ENCODE results near the gene LIX1L. TPM values are rescaled to one million over a fixed set of nuclear protein-coding genes. Genes with fewer than 3 reads are reported as not detected.

LIX1L gene
- total and polyA plus RNA-seq, 2 of the 13 experiments (the other 11 are each of a cell fraction or from before 2014, with no cell fraction given) = 8.1 to 24.9 TPM

DNA sequence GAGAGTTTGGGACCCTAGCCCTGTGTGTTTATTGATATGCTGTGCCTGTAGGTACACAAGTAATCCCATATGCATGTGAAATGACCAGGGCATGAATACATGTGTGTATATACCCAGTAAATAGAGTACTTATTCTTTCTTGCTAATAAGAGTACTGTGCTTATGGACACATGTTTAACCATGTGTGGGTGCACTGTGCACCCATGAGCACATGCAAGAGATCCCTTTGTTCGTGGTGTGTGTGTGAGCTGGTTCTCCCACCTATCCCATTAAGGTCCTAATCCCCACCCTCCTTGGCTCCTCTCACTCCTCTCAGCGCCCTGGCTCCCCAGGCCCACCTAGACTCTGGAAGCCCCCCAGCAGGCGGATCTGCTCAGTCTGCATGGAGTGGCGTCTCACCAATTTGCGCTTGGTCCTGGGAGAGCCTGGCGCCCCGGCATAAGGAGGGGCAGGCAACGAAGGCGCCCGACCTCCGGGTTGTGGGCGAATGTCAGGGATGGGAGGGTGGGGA lies 2.2 kb upstream of the LIX1L start (continued):
- TF ChIP-seq GRHL1 (CRISPR knock-in tag; conservative IDR thresholded peaks at IDR 0.05) (no peak), EEA1 (CRISPR knock-in tag; IDR thresholded peaks at IDR 0.05; ENCODE audit: borderline replicate concordance) (no peak), MAFF (IDR thresholded peaks at IDR 0.05; ENCODE audit: low read depth, low read length) (no peak), ZNF558 (CRISPR knock-in tag; IDR thresholded peaks at IDR 0.05; ENCODE audit: borderline replicate concordance) (0 out of 2 replicates have a peak, but pooled peaks have one; percentile 54), PAF1 (CRISPR knock-in tag; IDR thresholded peaks at IDR 0.05) (no peak), ZNF484 (CRISPR knock-in tag; IDR thresholded peaks at IDR 0.05; ENCODE audit: borderline replicate concordance, low read depth) (no peak), RBM22 (optimal IDR thresholded peaks at IDR 0.05; ENCODE audit: low read length) (no peak), ZNF326 (CRISPR knock-in tag; IDR thresholded peaks at IDR 0.05; ENCODE audit: borderline replicate concordance) (no peak), HDAC1 (CRISPR knock-in tag; IDR thresholded peaks at IDR 0.05) (no peak), ZNF382 (CRISPR knock-in tag; IDR thresholded peaks at IDR 0.05; ENCODE audit: borderline replicate concordance) (no peak), JDP2 (CRISPR knock-in tag; IDR thresholded peaks at IDR 0.05; ENCODE audit: borderline replicate concordance) (no peak), ZNF343 (CRISPR knock-in tag; IDR thresholded peaks at IDR 0.05) (no peak), ZNF354B (CRISPR knock-in tag; IDR thresholded peaks at IDR 0.05) (no peak), DZIP1 (CRISPR knock-in tag; IDR thresholded peaks at IDR 0.05) (0 out of 2 replicates have a peak, but pooled peaks have one; percentile 23), ZNF468 (CRISPR knock-in tag; IDR thresholded peaks at IDR 0.05) (no peak), ZMYM3 (CRISPR knock-in tag; IDR thresholded peaks at IDR 0.05) (no peak)
- TF ChIP-seq, protein P1, sequence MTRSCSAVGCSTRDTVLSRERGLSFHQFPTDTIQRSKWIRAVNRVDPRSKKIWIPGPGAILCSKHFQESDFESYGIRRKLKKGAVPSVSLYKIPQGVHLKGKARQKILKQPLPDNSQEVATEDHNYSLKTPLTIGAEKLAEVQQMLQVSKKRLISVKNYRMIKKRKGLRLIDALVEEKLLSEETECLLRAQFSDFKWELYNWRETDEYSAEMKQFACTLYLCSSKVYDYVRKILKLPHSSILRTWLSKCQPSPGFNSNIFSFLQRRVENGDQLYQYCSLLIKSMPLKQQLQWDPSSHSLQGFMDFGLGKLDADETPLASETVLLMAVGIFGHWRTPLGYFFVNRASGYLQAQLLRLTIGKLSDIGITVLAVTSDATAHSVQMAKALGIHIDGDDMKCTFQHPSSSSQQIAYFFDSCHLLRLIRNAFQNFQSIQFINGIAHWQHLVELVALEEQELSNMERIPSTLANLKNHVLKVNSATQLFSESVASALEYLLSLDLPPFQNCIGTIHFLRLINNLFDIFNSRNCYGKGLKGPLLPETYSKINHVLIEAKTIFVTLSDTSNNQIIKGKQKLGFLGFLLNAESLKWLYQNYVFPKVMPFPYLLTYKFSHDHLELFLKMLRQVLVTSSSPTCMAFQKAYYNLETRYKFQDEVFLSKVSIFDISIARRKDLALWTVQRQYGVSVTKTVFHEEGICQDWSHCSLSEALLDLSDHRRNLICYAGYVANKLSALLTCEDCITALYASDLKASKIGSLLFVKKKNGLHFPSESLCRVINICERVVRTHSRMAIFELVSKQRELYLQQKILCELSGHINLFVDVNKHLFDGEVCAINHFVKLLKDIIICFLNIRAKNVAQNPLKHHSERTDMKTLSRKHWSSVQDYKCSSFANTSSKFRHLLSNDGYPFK (CRISPR knock-in tag; IDR thresholded peaks at IDR 0.05; ENCODE audit: borderline replicate concordance) = no peak
- TF ChIP-seq, protein P2, sequence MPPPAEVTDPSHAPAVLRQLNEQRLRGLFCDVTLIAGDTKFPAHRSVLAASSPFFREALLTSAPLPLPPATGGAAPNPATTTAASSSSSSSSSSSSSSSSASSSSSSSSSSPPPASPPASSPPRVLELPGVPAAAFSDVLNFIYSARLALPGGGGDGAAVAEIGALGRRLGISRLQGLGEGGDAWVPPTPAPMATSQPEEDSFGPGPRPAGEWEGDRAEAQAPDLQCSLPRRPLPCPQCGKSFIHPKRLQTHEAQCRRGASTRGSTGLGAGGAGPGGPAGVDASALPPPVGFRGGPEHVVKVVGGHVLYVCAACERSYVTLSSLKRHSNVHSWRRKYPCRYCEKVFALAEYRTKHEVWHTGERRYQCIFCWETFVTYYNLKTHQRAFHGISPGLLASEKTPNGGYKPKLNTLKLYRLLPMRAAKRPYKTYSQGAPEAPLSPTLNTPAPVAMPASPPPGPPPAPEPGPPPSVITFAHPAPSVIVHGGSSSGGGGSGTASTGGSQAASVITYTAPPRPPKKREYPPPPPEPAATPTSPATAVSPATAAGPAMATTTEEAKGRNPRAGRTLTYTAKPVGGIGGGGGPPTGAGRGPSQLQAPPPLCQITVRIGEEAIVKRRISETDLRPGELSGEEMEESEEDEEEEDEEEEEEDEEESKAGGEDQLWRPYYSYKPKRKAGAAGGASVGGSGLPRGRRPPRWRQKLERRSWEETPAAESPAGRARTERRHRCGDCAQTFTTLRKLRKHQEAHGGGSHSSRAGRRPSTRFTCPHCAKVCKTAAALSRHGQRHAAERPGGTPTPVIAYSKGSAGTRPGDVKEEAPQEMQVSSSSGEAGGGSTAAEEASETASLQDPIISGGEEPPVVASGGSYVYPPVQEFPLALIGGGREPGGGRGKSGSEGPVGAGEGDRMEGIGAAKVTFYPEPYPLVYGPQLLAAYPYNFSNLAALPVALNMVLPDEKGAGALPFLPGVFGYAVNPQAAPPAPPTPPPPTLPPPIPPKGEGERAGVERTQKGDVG (CRISPR knock-in tag; IDR thresholded peaks at IDR 0.05; ENCODE audit: borderline replicate concordance) = no peak

Measured in HepG2 (cell line).